OCI-LY7 (cell line): ENCODE results near the gene FAM83D. TPM values are rescaled to one million over a fixed set of nuclear protein-coding genes. Genes with fewer than 3 reads are reported as not detected.
"Not testable (repeated sequence)": the region's sequence is repeated elsewhere in the genome, so short reads cannot be mapped to it uniquely, and the experiment has no call there.

ENCODE experiments used
- BruUV-seq: library from RNA; stranded (reverse); fragments of 400-500 nt; replicated peaks from 2 replicates; lab custom pipeline; 2021; lab: Mats Ljungman, UMichigan
- CTCF ChIA-PET: fragments of 300-600 bp; sonication (Branson Sonifier 250); formaldehyde crosslinking; loops from one replicate; lab custom pipeline; 2022; ENCODE audit warnings: antibody characterized with exemption; ENCODE audit not compliant: unreplicated experiment; lab: Charles Lee
- POLR2A ChIA-PET: fragments of 300-600 bp; sonication (Branson Sonifier 250); formaldehyde crosslinking; loops from one replicate; lab custom pipeline; 2022; ENCODE audit warnings: antibody characterized with exemption; lab: Charles Lee
- DNase-seq: peaks from one replicate; pipeline ENCODE4 v3.0.0-alpha.2; 2015; ENCODE audit warnings: low spot score
- H2AFZ ChIP-seq: fragments of 200-600 bp; sonication (generic), shearing (Covaris generic); 2 replicates; pipeline ENCODE4 v1.6.1; 2014; ENCODE audit warnings: mild to moderate bottlenecking, antibody characterized with exemption, low read length, moderate library complexity
- H3K27ac ChIP-seq: fragments of 200-600 bp; sonication (generic); 2 replicates; pipeline ENCODE4 v1.5.1; 2014; ENCODE audit warnings: mixed run types, low read depth, mild to moderate bottlenecking, moderate library complexity, low read length, inconsistent platforms; ENCODE audit not compliant: poor library complexity, severe bottlenecking
- H3K36me3 ChIP-seq: fragments of 200-600 bp; sonication (generic); 2 replicates; pipeline ENCODE4 v1.6.1; 2014; ENCODE audit warnings: mild to moderate bottlenecking, antibody characterized with exemption, low read length, moderate library complexity, mixed read lengths; ENCODE audit not compliant: insufficient read depth
- H3K4me1 ChIP-seq: fragments of 200-600 bp; sonication (generic); 2 replicates; pipeline ENCODE4 v1.5.1; 2014; ENCODE audit warnings: mild to moderate bottlenecking, low read length; ENCODE audit not compliant: insufficient read depth, poor library complexity, severe bottlenecking
- H3K4me2 ChIP-seq: fragments of 200-600 bp; sonication (generic); 2 replicates; pipeline ENCODE4 v1.6.1; 2014; ENCODE audit warnings: mild to moderate bottlenecking, low read length
- H3K4me3 ChIP-seq: fragments of 200-600 bp; sonication (generic); 2 replicates; pipeline ENCODE4 v1.5.1; 2014; ENCODE audit warnings: mild to moderate bottlenecking, low read depth, low read length; ENCODE audit not compliant: poor library complexity, severe bottlenecking
- H3K79me2 ChIP-seq: fragments of 200-600 bp; sonication (generic); 2 replicates; pipeline ENCODE4 v1.6.1; 2016; ENCODE audit warnings: low read depth, mild to moderate bottlenecking, low read length, moderate library complexity, mixed read lengths; ENCODE audit not compliant: insufficient read depth
- H3K9me2 ChIP-seq: fragments of 200-600 bp; sonication (generic); 2 replicates; pipeline ENCODE4 v1.6.1; 2016; ENCODE audit warnings: mild to moderate bottlenecking, low read length, mixed read lengths; ENCODE audit not compliant: insufficient read depth
- H3K9me3 ChIP-seq: fragments of 200-600 bp; sonication (generic); 2 replicates; pipeline ENCODE4 v1.6.1; 2014; ENCODE audit warnings: mild to moderate bottlenecking, mixed run types, low read length, mixed read lengths
- H4K20me1 ChIP-seq: fragments of 200-600 bp; sonication (generic); 2 replicates; pipeline ENCODE4 v1.6.1; 2014; ENCODE audit warnings: mild to moderate bottlenecking, antibody characterized with exemption, low read length, moderate library complexity, mixed read lengths; ENCODE audit not compliant: insufficient read depth
- CTCF ChIP-seq: fragments of 200-600 bp; sonication (generic); conservative IDR thresholded peaks from 2 replicates; pipeline ENCODE4 v1.5.1; 2014; ENCODE audit warnings: mild to moderate bottlenecking, antibody characterized with exemption, low read length, moderate library complexity, mixed read lengths
- EZH2phosphoT487 ChIP-seq: fragments of 200-600 bp; sonication (generic); IDR thresholded peaks from 2 replicates; pipeline ENCODE4 v1.6.1; 2018; ENCODE audit warnings: low read depth, borderline replicate concordance, mild to moderate bottlenecking, mixed run types, antibody characterized with exemption, low read length, moderate library complexity, mixed read lengths
- intact Hi-C: fragments of 100-400 bp; cut with micrococcal nuclease; formaldehyde crosslinking; loops from one replicate; pipeline ENCODE4 v1.10.0; 2022; ENCODE audit not compliant: unreplicated experiment
- total RNA-seq, 2 experiments: library from RNA; depleted of rRNA in 1 of 2; stranded (reverse); fragments of >200 nt in 1 of 2; shearing (Covaris generic) in 1 of 2; gene quantifications; 2 replicates each; pipeline ENCODE4 v1.2.3, GENCODE V29; 2014 to 2022

Gene FAM83D
- total RNA-seq, 2 experiments from 2014 or later = 32.6 to 48.2 TPM

- DNase-seq = no peak
- H3K4me2 ChIP-seq = no peak overlapping the region
- no peak overlapping the region for H2AFZ ChIP-seq
- TF ChIP-seq CTCF (no peak), EZH2phosphoT487 (no peak)
- intact Hi-C loops = no loop called here
- H3K36me3 ChIP-seq = peaks cover 20% of the 10 kb centered on the region
- no peak overlapping the region for H3K27ac ChIP-seq
- BruUV-seq = no TSS peak
- peaks cover 12% of the 10 kb centered on the region for H3K4me1 ChIP-seq
- CTCF ChIA-PET = no interaction called here
- POLR2A ChIA-PET = no interaction called here
- H4K20me1 ChIP-seq = no peaks in the 10 kb centered on the region
- H3K9me2 ChIP-seq = no peaks in the 10 kb centered on the region
- no peaks in the 10 kb centered on the region for H3K9me3 ChIP-seq
- H3K4me3 ChIP-seq = no peak overlapping the region
- H3K79me2 ChIP-seq = peaks cover 15% of the 10 kb centered on the region
Measured at GRCh38 chr20:38957915-38958485, 31.8 kb downstream of the FAM83D start.

- CTCF ChIA-PET, BruUV-seq, H3K27ac ChIP-seq, DNase-seq, H3K36me3 ChIP-seq, H3K9me2 ChIP-seq, H2AFZ ChIP-seq, H3K9me3 ChIP-seq, H3K4me3 ChIP-seq, H4K20me1 ChIP-seq: not testable (repeated sequence)
- POLR2A ChIA-PET = interaction anchor here (0.8 to 3.3 kb wide), 3 partner anchors 26 to 89 kb away, joined by 4 to 9 read pairs (median 7); partner anchors contain the start of gene FAM83D
- peaks cover 35% of the 10 kb centered on the region for H3K79me2 ChIP-seq
- intact Hi-C loops = loop anchor here (5.0 to 10.0 kb wide), 2 partner anchors 153 to 515 kb away; partner anchors contain the start of gene PPP1R16B
- peak overlapping the region; percentile 92; the same call in 1 of the 2 replicates for H3K4me2 ChIP-seq
- H3K4me1 ChIP-seq = peaks cover 22% of the 10 kb centered on the region
Measured at GRCh38 chr20:38960187-38960687, 34.0 kb downstream of the FAM83D start.

- Histone ChIP-seq H3K9me3 (no peaks in the 10 kb centered on the region), H3K4me3 (peak overlapping the region; percentile 90), H4K20me1 (0 out of 2 replicates have a peak, but pooled peaks cover 4% of the 10 kb centered on the region), H2AFZ (peak overlapping the region; percentile 84), H3K79me2 (peaks cover 38% of the 10 kb centered on the region), H3K27ac (peak overlapping the region; percentile 73), H3K4me2 (peak overlapping the region; percentile 92), H3K4me1 (peaks cover 22% of the 10 kb centered on the region), H3K36me3 (peaks cover 17% of the 10 kb centered on the region; the same call in 1 of the 2 replicates), H3K9me2 (no peaks in the 10 kb centered on the region)
- ChIA-PET POLR2A (interaction anchor here (0.6 to 3.3 kb wide), 18 partner anchors 10 to 1182 kb away, joined by 3 to 11 read pairs (median 3); partner anchors contain the start of gene FAM83D), CTCF (interaction anchor here (1.5 kb wide), 1 partner anchor 33 kb away, joined by 4 read pairs; no protein-coding TSS in a partner anchor)
- intact Hi-C loops = loop anchor here (1.0 to 10.0 kb wide), 3 partner anchors 35 to 517 kb away; partner anchors contain the start of genes FAM83D and PPP1R16B
- TF ChIP-seq EZH2phosphoT487 = no peak
- no peak for TF ChIP-seq CTCF
- TSS peak; percentile 95 for BruUV-seq
- peak; percentile 27 for DNase-seq
Measured at GRCh38 chr20:38961530-38962043, 35.4 kb downstream of the FAM83D start.
